Activated naive CD8-positive, alpha-beta T cell treated with anti-CD3 and anti-CD28 coated beads, Interleukin-2, amount 50 U/mL, for 24 hours (primary cell): ENCODE measurements around the gene COL19A1.

Experiments
- ATAC-seq: fragments of 150-1000 bp; cut with Tn5 transposase; one replicate; pipeline ENCODE4 v1.10.0; 2021
- DNase-seq: peaks from one replicate; pipeline ENCODE4 v3.0.0; 2021
- H3K27ac Mint-ChIP-seq: one replicate; pipeline ENCODE4 v1.8.0; 2021; ENCODE audit warnings: mild to moderate bottlenecking, mixed read lengths
- H3K27me3 Mint-ChIP-seq: one replicate; pipeline ENCODE4 v1.8.0; 2021; ENCODE audit warnings: mixed read lengths
- H3K36me3 Mint-ChIP-seq: one replicate; pipeline ENCODE4 v1.8.0; 2021; ENCODE audit warnings: low read depth, mixed read lengths
- H3K4me1 Mint-ChIP-seq: one replicate; pipeline ENCODE4 v1.8.0; 2021; ENCODE audit warnings: mixed read lengths
- H3K4me3 Mint-ChIP-seq: one replicate; pipeline ENCODE4 v1.8.0; 2021; ENCODE audit warnings: mild to moderate bottlenecking, moderate library complexity, mixed read lengths
- H3K9me3 Mint-ChIP-seq: one replicate; pipeline ENCODE4 v1.8.0; 2021; ENCODE audit warnings: mixed read lengths

The COL19A1 gene

GRCh38 chr6:70175770-70176169 is 309.4 kb downstream of the COL19A1 start:
- no peaks in the 10 kb centered on the region for H3K4me1 Mint-ChIP-seq
- no peaks in the 10 kb centered on the region for H3K36me3 Mint-ChIP-seq

DNA sequence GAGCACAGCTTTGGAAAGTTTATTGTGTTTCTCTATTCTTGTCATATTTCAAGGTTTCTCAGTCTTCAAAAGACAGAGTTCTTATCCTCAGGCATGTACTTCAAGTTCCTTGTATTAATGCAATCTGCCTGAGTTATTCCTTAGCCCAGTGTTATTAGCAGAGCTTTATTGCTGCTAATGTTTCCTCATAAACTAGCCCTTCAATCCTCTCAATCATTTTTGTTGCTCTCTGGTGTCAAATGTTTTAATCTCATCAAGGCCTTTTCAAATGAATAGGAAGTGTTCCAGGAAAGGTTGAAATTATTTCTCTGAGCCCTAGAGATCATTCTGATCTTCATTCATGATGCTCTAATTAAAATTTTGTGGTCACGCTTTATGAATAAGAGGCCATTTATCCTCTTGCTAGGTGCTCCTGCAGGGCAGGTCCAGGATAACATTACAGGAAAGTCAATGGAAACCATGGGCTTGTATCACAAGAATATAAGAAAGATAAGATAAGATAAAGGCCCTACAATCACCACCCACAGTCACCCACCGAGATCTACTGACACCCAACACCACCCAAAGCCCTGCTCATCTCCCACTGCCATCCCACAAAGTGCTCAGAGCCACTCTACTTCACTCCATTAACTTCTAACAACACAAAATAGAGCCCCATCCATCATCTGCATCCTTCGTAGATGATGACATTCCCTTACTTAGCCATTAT is 310.6 kb downstream of the COL19A1 start:
- H3K27me3 Mint-ChIP-seq = peaks cover 3% of the 10 kb centered on the region
- H3K36me3 Mint-ChIP-seq = no peaks in the 10 kb centered on the region
- H3K9me3 Mint-ChIP-seq = no peaks in the 10 kb centered on the region
- no peak for DNase-seq
- H3K27ac Mint-ChIP-seq = no peak overlapping the region
- H3K4me3 Mint-ChIP-seq = no peak overlapping the region
- no peak for ATAC-seq
- H3K4me1 Mint-ChIP-seq = peaks cover 1% of the 10 kb centered on the region

More at GRCh38 chr6:70175770-70176169, 309.4 kb downstream of the COL19A1 start:
- no peak overlapping the region for H3K27ac Mint-ChIP-seq
- no peaks in the 10 kb centered on the region for H3K9me3 Mint-ChIP-seq
- no peak overlapping the region for H3K4me3 Mint-ChIP-seq
- ATAC-seq (no peak), DNase-seq (no peak)
- peaks cover 3% of the 10 kb centered on the region for H3K27me3 Mint-ChIP-seq

GRCh38 chr6:70180183-70180900 is 314.0 kb downstream of the COL19A1 start:
- H3K9me3 Mint-ChIP-seq = no peaks in the 10 kb centered on the region
- peaks cover 1% of the 10 kb centered on the region for H3K4me1 Mint-ChIP-seq
- no peak for ATAC-seq
- no peak overlapping the region for H3K27ac Mint-ChIP-seq
- H3K36me3 Mint-ChIP-seq = no peaks in the 10 kb centered on the region
- no peak for DNase-seq
- no peak overlapping the region for H3K4me3 Mint-ChIP-seq
- no peaks in the 10 kb centered on the region for H3K27me3 Mint-ChIP-seq

DNA sequence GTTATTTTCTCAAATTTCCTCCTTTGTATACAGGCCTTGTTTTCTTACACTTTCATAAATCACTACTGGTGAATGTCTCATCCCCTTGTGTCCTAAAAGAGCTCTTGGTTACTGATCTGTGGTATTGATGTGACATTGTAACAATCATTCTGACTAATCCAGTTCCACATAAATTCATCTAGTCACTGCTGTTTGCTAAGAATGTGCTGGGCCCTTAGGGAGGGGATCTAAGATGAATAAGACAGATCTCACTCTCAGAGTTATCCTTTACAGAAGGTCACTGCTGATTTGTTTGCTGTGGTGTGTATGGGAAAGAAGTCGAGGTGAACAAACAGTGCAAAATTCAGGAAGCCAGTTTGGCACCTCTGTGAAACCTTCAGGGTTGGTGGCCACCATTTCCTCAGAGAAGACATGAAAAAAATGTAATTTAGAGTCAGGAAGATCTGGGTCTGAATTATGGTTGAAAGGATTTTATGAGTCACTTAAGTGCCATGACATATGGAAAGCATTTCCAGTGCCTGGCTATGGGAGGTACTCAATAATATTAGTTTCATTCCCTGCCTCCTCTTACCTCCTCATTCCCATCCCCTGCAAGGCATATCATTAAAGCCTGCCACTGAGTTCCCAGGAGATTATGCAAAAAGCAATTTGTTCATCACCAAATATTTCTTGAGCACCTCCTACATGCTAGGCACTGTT is 314.7 kb downstream of the COL19A1 start:
- no peak overlapping the region for H3K4me3 Mint-ChIP-seq
- ATAC-seq (peak; percentile 78), DNase-seq (no peak)
- no peaks in the 10 kb centered on the region for H3K36me3 Mint-ChIP-seq
- peaks cover 1% of the 10 kb centered on the region for H3K4me1 Mint-ChIP-seq
- H3K9me3 Mint-ChIP-seq = no peaks in the 10 kb centered on the region
- no peaks in the 10 kb centered on the region for H3K27me3 Mint-ChIP-seq
- H3K27ac Mint-ChIP-seq = no peak overlapping the region

DNA sequence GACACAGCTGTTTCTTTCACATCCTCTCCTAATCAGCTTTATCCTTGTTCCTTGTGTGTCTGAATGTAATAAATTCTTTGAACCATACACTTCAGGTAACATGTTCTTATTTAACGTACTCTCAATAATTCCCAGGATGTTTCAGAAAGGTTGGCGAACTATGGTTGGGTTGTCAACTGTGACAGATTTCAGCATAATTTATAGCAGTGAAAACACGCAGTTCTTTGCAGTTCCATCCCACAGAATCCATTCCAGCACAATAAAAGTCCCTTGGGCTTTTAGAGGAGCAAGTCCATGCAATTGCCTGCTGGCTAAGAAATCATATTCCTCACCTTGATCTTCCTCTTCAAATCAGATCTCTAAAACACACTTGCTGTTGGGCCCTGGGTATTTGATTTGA is 317.2 kb downstream of the COL19A1 start:
- Mint-ChIP-seq H3K4me3 (no peak overlapping the region), H3K27ac (no peak overlapping the region), H3K36me3 (no peaks in the 10 kb centered on the region), H3K27me3 (no peaks in the 10 kb centered on the region), H3K9me3 (no peaks in the 10 kb centered on the region), H3K4me1 (peaks cover 1% of the 10 kb centered on the region)
- no peak for ATAC-seq
- DNase-seq = no peak

- H3K36me3 Mint-ChIP-seq = no peaks in the 10 kb centered on the region
- peaks cover 1% of the 10 kb centered on the region for H3K4me1 Mint-ChIP-seq
- no peak overlapping the region for H3K27ac Mint-ChIP-seq
- no peak for DNase-seq
- H3K27me3 Mint-ChIP-seq = no peaks in the 10 kb centered on the region
- H3K9me3 Mint-ChIP-seq = no peaks in the 10 kb centered on the region
- H3K4me3 Mint-ChIP-seq = no peak overlapping the region
- no peak for ATAC-seq
Observed at GRCh38 chr6:70184723-70185122, 318.4 kb downstream of the COL19A1 start.

DNA sequence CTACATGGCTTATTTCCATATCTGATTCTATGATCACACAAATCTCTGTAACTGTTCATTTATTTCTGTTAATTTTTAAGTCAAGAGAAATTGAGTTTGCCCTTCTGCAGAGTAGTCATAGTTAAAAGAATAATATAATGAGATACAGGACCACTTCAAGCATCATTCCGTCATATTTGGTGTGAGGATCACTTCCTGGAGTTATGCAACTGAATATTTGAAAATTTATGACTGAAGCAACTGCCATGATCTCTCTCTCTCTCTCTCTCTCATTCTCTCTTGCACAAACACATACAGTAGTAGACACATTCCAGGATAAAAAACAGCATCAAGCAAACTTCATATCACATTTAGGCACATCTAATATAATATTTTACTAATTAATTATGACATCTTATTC is 320.1 kb downstream of the COL19A1 start:
- Mint-ChIP-seq H3K4me3 (no peak overlapping the region), H3K27ac (no peak overlapping the region), H3K27me3 (no peaks in the 10 kb centered on the region), H3K4me1 (no peaks in the 10 kb centered on the region), H3K36me3 (no peaks in the 10 kb centered on the region), H3K9me3 (no peaks in the 10 kb centered on the region)
- no peak for ATAC-seq
- no peak for DNase-seq

GRCh38 chr6:70188202-70188601 is 321.8 kb downstream of the COL19A1 start:
- Mint-ChIP-seq H3K4me3 (no peak overlapping the region), H3K9me3 (no peaks in the 10 kb centered on the region), H3K4me1 (no peaks in the 10 kb centered on the region), H3K27ac (no peak overlapping the region), H3K27me3 (peaks cover 3% of the 10 kb centered on the region), H3K36me3 (no peaks in the 10 kb centered on the region)
- ATAC-seq (no peak), DNase-seq (no peak)

GRCh38 chr6:70194421-70194820 is 328.1 kb downstream of the COL19A1 start:
- Mint-ChIP-seq H3K36me3 (no peaks in the 10 kb centered on the region), H3K9me3 (no peaks in the 10 kb centered on the region), H3K4me1 (no peaks in the 10 kb centered on the region), H3K4me3 (no peak overlapping the region), H3K27ac (no peak overlapping the region), H3K27me3 (peaks cover 11% of the 10 kb centered on the region)
- DNase-seq (no peak), ATAC-seq (no peak)

GRCh38 chr6:70196531-70196930 is 330.2 kb downstream of the COL19A1 start:
- no peak for ATAC-seq
- DNase-seq = no peak
- Mint-ChIP-seq H3K4me1 (no peaks in the 10 kb centered on the region), H3K27ac (no peak overlapping the region), H3K36me3 (no peaks in the 10 kb centered on the region), H3K9me3 (no peaks in the 10 kb centered on the region), H3K4me3 (no peak overlapping the region), H3K27me3 (peaks cover 11% of the 10 kb centered on the region)

DNA sequence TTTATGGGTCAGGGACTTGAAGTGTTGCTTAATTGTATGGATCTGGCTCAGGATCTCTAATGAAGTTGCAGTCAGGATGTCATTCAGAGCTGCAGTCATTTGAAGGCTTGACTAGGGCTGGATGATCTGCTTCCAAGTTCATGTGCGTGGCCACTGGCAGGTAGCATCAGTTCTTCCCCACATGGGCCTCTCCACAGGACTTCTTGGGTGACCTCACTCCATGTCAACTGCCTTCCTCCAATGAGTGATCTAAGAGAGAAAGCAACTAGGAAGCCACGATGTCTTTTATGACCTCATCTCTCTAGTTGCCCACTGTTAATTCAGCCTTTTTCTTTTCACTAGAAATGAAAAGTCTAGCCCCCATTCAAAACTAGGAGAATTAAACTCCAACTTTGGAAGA is 332.4 kb downstream of the COL19A1 start:
- no peak for DNase-seq
- H3K27ac Mint-ChIP-seq = no peak overlapping the region
- H3K4me1 Mint-ChIP-seq = no peaks in the 10 kb centered on the region
- H3K36me3 Mint-ChIP-seq = no peaks in the 10 kb centered on the region
- no peak for ATAC-seq
- no peak overlapping the region for H3K4me3 Mint-ChIP-seq
- H3K9me3 Mint-ChIP-seq = no peaks in the 10 kb centered on the region
- peaks cover 4% of the 10 kb centered on the region for H3K27me3 Mint-ChIP-seq

- Mint-ChIP-seq H3K4me1 (no peaks in the 10 kb centered on the region), H3K36me3 (no peaks in the 10 kb centered on the region), H3K9me3 (no peaks in the 10 kb centered on the region), H3K27me3 (no peaks in the 10 kb centered on the region), H3K27ac (no peak overlapping the region), H3K4me3 (no peak overlapping the region)
- DNase-seq (no peak), ATAC-seq (no peak)
Observed at GRCh38 chr6:70208235-70208790, 342.0 kb downstream of the COL19A1 start.

- Mint-ChIP-seq H3K27ac (no peak overlapping the region), H3K36me3 (no peaks in the 10 kb centered on the region)
- no peak for ATAC-seq
Observed at GRCh38 chr6:70210462-70210861, 344.1 kb downstream of the COL19A1 start.

DNA sequence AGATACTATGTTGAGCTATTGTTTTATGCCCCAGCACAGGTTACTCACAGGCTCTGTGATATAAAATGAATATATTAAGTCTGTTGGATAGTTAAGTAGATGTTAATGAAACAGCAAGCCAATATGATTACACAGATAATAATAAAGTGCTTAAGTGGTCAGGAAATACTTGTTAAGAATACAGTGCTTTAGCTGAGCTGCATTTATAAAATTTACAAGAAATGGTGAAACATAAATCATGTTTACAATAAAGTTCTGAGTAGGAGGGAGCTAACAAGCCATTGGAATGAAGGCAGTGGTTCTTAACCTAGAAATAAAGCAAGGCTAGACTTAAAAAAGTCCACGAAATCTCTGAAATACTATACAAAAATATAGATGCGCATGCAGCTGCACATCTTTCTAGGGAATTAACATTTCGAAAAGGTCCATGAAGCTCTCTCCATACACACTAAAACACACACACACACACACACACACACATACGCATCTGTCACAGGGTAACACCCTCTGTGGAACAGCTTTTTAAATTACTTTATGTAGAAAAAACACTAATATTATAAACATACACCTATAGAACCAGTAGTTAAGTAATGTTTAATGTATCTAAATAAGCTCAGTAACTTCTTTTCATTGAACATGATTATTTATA is 349.2 kb downstream of the COL19A1 start:
- no peaks in the 10 kb centered on the region for H3K4me1 Mint-ChIP-seq
- no peaks in the 10 kb centered on the region for H3K9me3 Mint-ChIP-seq
- no peak overlapping the region for H3K27ac Mint-ChIP-seq
- ATAC-seq (no peak), DNase-seq (no peak)
- H3K27me3 Mint-ChIP-seq = peaks cover 2% of the 10 kb centered on the region
- H3K36me3 Mint-ChIP-seq = no peaks in the 10 kb centered on the region
- H3K4me3 Mint-ChIP-seq = no peak overlapping the region

More at GRCh38 chr6:70210462-70210861, 344.1 kb downstream of the COL19A1 start:
- Mint-ChIP-seq H3K27me3 (no peaks in the 10 kb centered on the region), H3K9me3 (no peaks in the 10 kb centered on the region), H3K4me3 (no peak overlapping the region), H3K4me1 (no peaks in the 10 kb centered on the region)
- DNase-seq = no peak
